KG1 (cell line): ENCODE data around the gene TSPO.

Experiments used
- DNase-seq: peaks from one replicate; lab custom pipeline; 2025; lab: John Stamatoyannopoulos, UW

TSPO gene

GRCh38 chr22:43179146-43179910 lies 28.0 kb downstream of the TSPO start:
- DNase-seq: no peak

- no peak for DNase-seq
Observed at GRCh38 chr22:43179911-43180195, 28.5 kb downstream of the TSPO start.

- no peak for DNase-seq
Observed at GRCh38 chr22:43180670-43181069, 29.3 kb downstream of the TSPO start.

- DNase-seq: no peak
Observed at GRCh38 chr22:43181321-43182076, 30.1 kb downstream of the TSPO start.

- no peak for DNase-seq
Observed at GRCh38 chr22:43182118-43182517, 30.8 kb downstream of the TSPO start.

GRCh38 chr22:43182726-43183125 lies 31.4 kb downstream of the TSPO start:
- DNase-seq: no peak

- DNase-seq: no peak
Observed at GRCh38 chr22:43183496-43184277, 32.3 kb downstream of the TSPO start.

- no peak for DNase-seq
Observed at GRCh38 chr22:43185860-43186261, 34.5 kb downstream of the TSPO start.

GRCh38 chr22:43186272-43187170 lies 35.2 kb downstream of the TSPO start, which contains the start of gene TTLL12:
TTLL12 (minus strand) TSS chr22:43187134; CDS start chr22:43187069, 65 bp downstream.
- no peak for DNase-seq

- DNase-seq: peak; percentile 76
Observed at GRCh38 chr22:43187171-43188099, 36.1 kb downstream of the TSPO start.

- DNase-seq: no peak
Observed at GRCh38 chr22:43188829-43189545, 37.6 kb downstream of the TSPO start.

- DNase-seq: no peak
Observed at GRCh38 chr22:43191831-43192230, 40.5 kb downstream of the TSPO start.

GRCh38 chr22:43197271-43197941 lies 46.0 kb downstream of the TSPO start:
- DNase-seq: no peak

- DNase-seq: no peak
Observed at GRCh38 chr22:43198126-43198525, 46.8 kb downstream of the TSPO start.

- no peak for DNase-seq
Observed at GRCh38 chr22:43198936-43199335, 47.6 kb downstream of the TSPO start.

GRCh38 chr22:43199541-43199940 lies 48.2 kb downstream of the TSPO start:
- no peak for DNase-seq

GRCh38 chr22:43200031-43200430 lies 48.7 kb downstream of the TSPO start:
- DNase-seq: no peak

GRCh38 chr22:43200555-43200954 lies 49.2 kb downstream of the TSPO start:
- no peak for DNase-seq

GRCh38 chr22:43201486-43202219 lies 50.3 kb downstream of the TSPO start:
- DNase-seq: no peak
